Endothelial cell of umbilical vein (primary cell): ENCODE results near the gene PPP2R2D. TPM values are rescaled to one million over a fixed set of nuclear protein-coding genes. Genes with fewer than 3 reads are reported as not detected.

Source experiments
- BruUV-seq: library from RNA; stranded (reverse); fragments of 400-500 nt; replicated peaks from 2 replicates; lab custom pipeline; 2021; lab: Mats Ljungman, UMichigan
- CTCF ChIA-PET: fragments of 300-600, 350-600 bp; sonication (Branson Sonifier 250); formaldehyde crosslinking; loops from one replicate; lab custom pipeline; 2021; ENCODE audit warnings: antibody characterized with exemption, inconsistent platforms; lab: Charles Lee
- POLR2A ChIA-PET: fragments of 300-600, 350-600 bp; sonication (Branson Sonifier 250); formaldehyde crosslinking; loops from one replicate; lab custom pipeline; 2021; ENCODE audit warnings: antibody characterized with exemption, inconsistent platforms; lab: Charles Lee
- DNase-seq: peaks from one replicate; pipeline ENCODE4 v3.0.0-alpha.2; 2011; ENCODE audit warnings: low read depth, low spot score
- FAIRE-seq: peaks from 2 replicates; lab custom pipeline; 2011; peaks lifted over from hg19 to GRCh38; lab: Jason Lieb, UNC
- H2AFZ ChIP-seq: 2 replicates; pipeline ENCODE4 v1.6.0; 2012; ENCODE audit warnings: low read depth, low read length, control low read depth, inconsistent platforms
- H3K27ac ChIP-seq: 2 replicates; pipeline ENCODE4 v1.5.1; 2011; ENCODE audit warnings: low read depth, mild to moderate bottlenecking, control low read depth, low read length, moderate library complexity; ENCODE audit not compliant: insufficient read depth
- H3K27me3 ChIP-seq, 2 experiments: 2 replicates each; pipeline versions ENCODE4 v1.6.0 to v1.6.1; 2011; ENCODE audit warnings: low read length in 2 of 2, mixed read lengths in 1 of 2; ENCODE audit not compliant: control insufficient read depth in 2 of 2, insufficient read depth in 2 of 2
- H3K36me3 ChIP-seq, 2 experiments: 2 replicates in 1 of 2; 3 replicates in 1 of 2; pipeline ENCODE4 v1.5.1; 2011; ENCODE audit warnings: low read length in 2 of 2, mild to moderate bottlenecking in 1 of 2, moderate library complexity in 1 of 2; ENCODE audit not compliant: control insufficient read depth in 2 of 2, insufficient read depth in 2 of 2; ENCODE audit errors: extremely low read depth in 1 of 2
- H3K4me1 ChIP-seq: 3 replicates; pipeline ENCODE4 v1.5.1; 2011; ENCODE audit warnings: mild to moderate bottlenecking, low read length; ENCODE audit not compliant: control insufficient read depth, insufficient read depth; ENCODE audit errors: extremely low read depth
- H3K4me2 ChIP-seq: 2 replicates; pipeline ENCODE4 v1.6.1; 2011; ENCODE audit warnings: low read length, control low read depth, mixed read lengths; ENCODE audit not compliant: insufficient read depth
- H3K4me3 ChIP-seq, 3 experiments: fragments of 200-600 bp in 1 of 3; sonication (generic), shearing (Covaris generic) in 1 of 3; replicated peaks in 1 of 3; 2 replicates each; pipeline ENCODE4 v1.5.1; 2011 to 2016; ENCODE audit warnings: control low read depth in 3 of 3, low read length in 3 of 3, mild to moderate bottlenecking in 2 of 3, inconsistent platforms in 1 of 3, low read depth in 1 of 3, moderate library complexity in 1 of 3; ENCODE audit not compliant: insufficient read depth in 1 of 3
- H3K79me2 ChIP-seq: 2 replicates; pipeline ENCODE4 v1.6.0; 2012; ENCODE audit warnings: low read length, inconsistent platforms; ENCODE audit not compliant: control insufficient read depth, insufficient read depth
- H3K9ac ChIP-seq: replicated peaks from 2 replicates; pipeline ENCODE3; 2011; ENCODE audit warnings: low read length, control low read depth; ENCODE audit not compliant: insufficient read depth; ENCODE audit errors: extremely low read depth
- H3K9me1 ChIP-seq: replicated peaks from 3 replicates; pipeline ENCODE4 v1.6.0; 2011; ENCODE audit warnings: mild to moderate bottlenecking, low read length; ENCODE audit not compliant: control insufficient read depth, insufficient read depth; ENCODE audit errors: extremely low read depth
- H3K9me3 ChIP-seq: replicated peaks from 2 replicates; pipeline ENCODE4 v1.5.1; 2012; ENCODE audit warnings: low read length, inconsistent platforms; ENCODE audit not compliant: control insufficient read depth, insufficient read depth
- H4K20me1 ChIP-seq: replicated peaks from 2 replicates; pipeline ENCODE3; 2011; ENCODE audit warnings: mild to moderate bottlenecking, low read length; ENCODE audit not compliant: control insufficient read depth, insufficient read depth; ENCODE audit errors: extremely low read depth
- CTCF ChIP-seq, 2 donors: IDR thresholded peaks; 1 replicate in 1 of 2; 2 replicates in 1 of 2; pipeline ENCODE4 v1.5.1; 2011; ENCODE audit warnings: low read length in 2 of 2, mild to moderate bottlenecking in 2 of 2, moderate library complexity in 2 of 2, control low read depth in 1 of 2, inconsistent platforms in 1 of 2, low read depth in 1 of 2; ENCODE audit not compliant: insufficient read depth in 1 of 2; ENCODE audit errors: extremely low read depth in 1 of 2
- EZH2 ChIP-seq: IDR thresholded peaks from 2 replicates; pipeline ENCODE4 v1.6.1; 2012; ENCODE audit warnings: borderline replicate concordance, low read depth, mild to moderate bottlenecking, moderate library complexity, low read length, inconsistent platforms; ENCODE audit not compliant: severe bottlenecking
- FOS ChIP-seq: IDR thresholded peaks from 2 replicates; pipeline ENCODE4 v1.6.1; 2011; ENCODE audit warnings: mild to moderate bottlenecking, low read length, moderate library complexity, borderline replicate concordance; ENCODE audit not compliant: insufficient read depth
- GATA2 ChIP-seq: IDR thresholded peaks from 2 replicates; pipeline ENCODE4 v1.7.0; 2011; ENCODE audit warnings: low read depth, mild to moderate bottlenecking, moderate library complexity, mixed read lengths, low read length; ENCODE audit not compliant: insufficient read length, insufficient read depth
- JUN ChIP-seq: IDR thresholded peaks from 2 replicates; pipeline ENCODE4 v1.6.1; 2011; ENCODE audit warnings: borderline replicate concordance, low read depth; ENCODE audit not compliant: insufficient read length, insufficient read depth
- MAX ChIP-seq: IDR thresholded peaks from 2 replicates; pipeline ENCODE4 v1.6.1; 2011; ENCODE audit not compliant: insufficient read depth, insufficient read length
- MYC ChIP-seq: IDR thresholded peaks from one replicate; pipeline ENCODE4 v1.6.1; 2011; ENCODE audit warnings: mild to moderate bottlenecking, low read depth, low read length
- POLR2A ChIP-seq: IDR thresholded peaks from 2 replicates; pipeline ENCODE4 v1.6.1; 2012; ENCODE audit warnings: low read depth, mild to moderate bottlenecking, control low read depth, low read length
- POLR2AphosphoS5 ChIP-seq: IDR thresholded peaks from 2 replicates; pipeline ENCODE4 v1.6.1; 2012; ENCODE audit warnings: low read depth, mild to moderate bottlenecking, control low read depth, low read length, moderate library complexity; ENCODE audit not compliant: insufficient read depth
- dilution Hi-C: fragments of 300-500 bp; cut with MboI; formaldehyde crosslinking; loops from one replicate; pipeline ENCODE4 v1.15.0; 2019; ENCODE audit warnings: low sequenced_read_pairs; ENCODE audit not compliant: extremely low pct_ligation_motif_present
- intact Hi-C: fragments of 100-400 bp; cut with micrococcal nuclease; formaldehyde crosslinking; loops from one replicate; pipeline ENCODE4 v1.10.0; 2022
- polyA plus RNA-seq, 4 experiments: library from polyadenylated mRNA; depleted of rRNA in 3 of 4; stranded (reverse) in 3 of 4; unstranded in 1 of 4; fragments of >200 nt; gene quantifications; 2 replicates each; pipeline versions ENCODE4 v1.2.1 to v1.2.3, GENCODE V29; 2011 to 2012; ENCODE audit warnings: missing spikeins in 1 of 4
- total RNA-seq: library from RNA; stranded (reverse); gene quantifications from 2 replicates; pipeline ENCODE4 v1.2.3, GENCODE V29; 2021

PPP2R2D gene
- total and polyA plus RNA-seq, 2 donors (not counting 3 experiments of a cell fraction or from before 2014, with no cell fraction given), result 29.9 to 36.3 TPM

DNA sequence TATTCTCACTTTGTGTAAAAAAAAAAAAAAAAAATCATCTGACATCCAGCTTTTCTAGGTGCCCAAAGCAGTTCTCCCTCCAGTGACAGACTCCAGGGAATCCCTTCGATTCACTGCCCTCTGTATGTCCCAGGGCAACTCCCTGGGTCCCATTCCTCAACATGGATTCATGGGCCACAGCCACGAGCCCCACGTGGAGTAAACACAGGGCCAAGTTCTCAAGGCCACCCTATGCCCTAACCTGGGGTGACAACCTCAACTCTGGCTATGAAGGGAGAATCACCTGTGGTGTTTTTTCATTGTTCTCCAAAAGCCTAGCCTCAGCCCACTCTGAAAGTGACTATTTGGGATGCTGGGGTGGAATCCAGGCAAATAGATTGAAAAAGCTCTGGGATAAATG, 77.6 kb downstream of the PPP2R2D start:
- H3K9me3 ChIP-seq, result no peaks in the 10 kb centered on the region
- no peaks in the 10 kb centered on the region for H4K20me1 ChIP-seq
- TF ChIP-seq FOS, result no peak
- no peak for TF ChIP-seq MYC
- TF ChIP-seq EZH2, result no peak
- TF ChIP-seq MAX, result no peak
- TF ChIP-seq GATA2, result no peak
- TF ChIP-seq POLR2AphosphoS5, result no peak
- H3K79me2 ChIP-seq, result peaks cover 76% of the 10 kb centered on the region
- BruUV-seq, result no TSS peak
- FAIRE-seq, result no peak
- no peaks in the 10 kb centered on the region for H3K27me3 ChIP-seq
- no peak overlapping the region for H3K27ac ChIP-seq
- intact Hi-C loops, result no loop called here
- no peak overlapping the region for H3K9ac ChIP-seq
- no peak overlapping the region for H3K4me2 ChIP-seq
- dilution Hi-C loops, result no loop called here
- H3K36me3 ChIP-seq, result no peaks in the 10 kb centered on the region
- ChIA-PET CTCF (interaction anchor here (1.0 kb wide), 1 partner anchor 44 kb away, joined by 3 read pairs; no protein-coding TSS in a partner anchor), POLR2A (no interaction called here)
- no peak overlapping the region for H2AFZ ChIP-seq
- H3K4me3 ChIP-seq, result no peak overlapping the region
- peaks cover 20% of the 10 kb centered on the region for H3K4me1 ChIP-seq
- no peaks in the 10 kb centered on the region for H3K9me1 ChIP-seq
- DNase-seq, result no peak

DNA sequence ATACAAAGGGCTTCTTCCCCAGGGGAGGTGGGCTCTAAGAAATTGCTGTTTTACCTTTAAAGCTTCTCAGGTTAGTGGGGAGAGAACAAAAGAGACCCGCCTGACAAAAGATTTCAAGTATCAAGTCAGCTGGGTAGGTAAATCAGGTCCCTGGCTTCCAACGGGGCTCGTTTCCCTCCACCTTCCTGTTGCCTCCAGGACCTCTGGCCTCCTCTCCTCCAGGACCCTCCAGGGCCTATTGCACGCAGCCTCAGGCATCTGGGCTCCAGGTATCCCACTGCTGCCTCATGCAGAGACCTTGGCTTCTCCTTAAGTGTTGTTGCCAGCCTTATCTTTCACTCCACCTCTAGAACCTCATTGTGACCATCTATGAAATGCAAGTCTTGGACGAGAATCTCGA, 78.0 kb downstream of the PPP2R2D start:
- no peak for FAIRE-seq
- no peak overlapping the region for H3K9ac ChIP-seq
- H3K9me3 ChIP-seq, result no peaks in the 10 kb centered on the region
- H3K36me3 ChIP-seq, result no peaks in the 10 kb centered on the region
- no peaks in the 10 kb centered on the region for H3K9me1 ChIP-seq
- no peak overlapping the region for H3K4me3 ChIP-seq
- peaks cover 72% of the 10 kb centered on the region for H3K79me2 ChIP-seq
- H4K20me1 ChIP-seq, result no peaks in the 10 kb centered on the region
- TF ChIP-seq FOS (no peak), POLR2AphosphoS5 (no peak), MAX (no peak), EZH2 (no peak), MYC (no peak), POLR2A (no peak), CTCF (IDR thresholded peaks at IDR 0.05; ENCODE audit: extremely low read depth in 1 of 2, insufficient read depth in 1 of 2, low read depth in 1 of 2, low read length in 2 of 2) (no peak), JUN (no peak), GATA2 (no peak)
- H3K27me3 ChIP-seq, result no peaks in the 10 kb centered on the region
- POLR2A ChIA-PET, result no interaction called here
- no peak overlapping the region for H2AFZ ChIP-seq
- H3K4me1 ChIP-seq, result peaks cover 23% of the 10 kb centered on the region
- no peak overlapping the region for H3K4me2 ChIP-seq
- CTCF ChIA-PET, result interaction anchor here (1.0 to 1.2 kb wide), 3 partner anchors 33 to 44 kb away, joined by 3 to 4 read pairs (median 4); no protein-coding TSS in a partner anchor
- intact Hi-C loops (loop anchor here (1.0 kb wide), 2 partner anchors 31 to 94 kb away; no protein-coding TSS in a partner anchor), dilution Hi-C loops (no loop called here)
- no peak for DNase-seq
- no peak overlapping the region for H3K27ac ChIP-seq
- no TSS peak for BruUV-seq
